ENCODE measurements around the gene RIC3.

- TF ChIP-seq CTCF (IDR thresholded peaks at IDR 0.05 in 8 of 11, conservative IDR thresholded peaks at IDR 0.05 in 3 of 11) (no peak), POLR2A (IDR thresholded peaks at IDR 0.05) (no peak), POLR2AphosphoS5 (IDR thresholded peaks at IDR 0.05) (no peak)
These were observed 109.2 kb downstream of the RIC3 start for GRCh38 chr11:8059571-8060011.
